Choroid plexus epithelial cell (primary cell): ENCODE data around the gene COL28A1.

Source experiments
- DNase-seq: peaks from one replicate; pipeline ENCODE4 v3.0.0-alpha.2; 2010; ENCODE audit warnings: low read depth
- H3K4me3 ChIP-seq: 2 replicates; pipeline ENCODE4 v1.5.1; 2011; ENCODE audit warnings: low read depth, mild to moderate bottlenecking, control low read depth, low read length, moderate library complexity
- CTCF ChIP-seq: conservative IDR thresholded peaks from 2 replicates; pipeline ENCODE4 v1.5.1; 2011; ENCODE audit warnings: low read depth, mild to moderate bottlenecking, control low read depth, inconsistent platforms, low read length, moderate library complexity

COL28A1 gene

GRCh38 chr7:7536396-7537019 lies 835 bp upstream of the COL28A1 start:
- no peak overlapping the region for H3K4me3 ChIP-seq
- no peak for TF ChIP-seq CTCF
- no peak for DNase-seq

- TF ChIP-seq CTCF: no peak
- DNase-seq: no peak
Measured at GRCh38 chr7:7533831-7534430, 1.7 kb downstream of the COL28A1 start.

GRCh38 chr7:7529328-7529727 lies 6.3 kb downstream of the COL28A1 start:
- TF ChIP-seq CTCF: no peak
- DNase-seq: no peak
- H3K4me3 ChIP-seq: no peak overlapping the region

More at GRCh38 chr7:7533831-7534430, 1.7 kb downstream of the COL28A1 start:
- no peak overlapping the region for H3K4me3 ChIP-seq

- no peak for TF ChIP-seq CTCF
- DNase-seq: no peak
- no peak overlapping the region for H3K4me3 ChIP-seq
Measured at GRCh38 chr7:7527047-7527446, 8.6 kb downstream of the COL28A1 start.

GRCh38 chr7:7526006-7526405 lies 9.7 kb downstream of the COL28A1 start:
- DNase-seq: no peak
- TF ChIP-seq CTCF: no peak
- no peak overlapping the region for H3K4me3 ChIP-seq

- no peak for TF ChIP-seq CTCF
- no peak overlapping the region for H3K4me3 ChIP-seq
- no peak for DNase-seq
Measured at GRCh38 chr7:7524121-7524520, 11.6 kb downstream of the COL28A1 start.

- no peak for DNase-seq
- TF ChIP-seq CTCF: no peak
- H3K4me3 ChIP-seq: no peak overlapping the region
Measured at GRCh38 chr7:7522421-7522820, 13.3 kb downstream of the COL28A1 start.
